ENCODE measurements around the gene CLMP.

DNA sequence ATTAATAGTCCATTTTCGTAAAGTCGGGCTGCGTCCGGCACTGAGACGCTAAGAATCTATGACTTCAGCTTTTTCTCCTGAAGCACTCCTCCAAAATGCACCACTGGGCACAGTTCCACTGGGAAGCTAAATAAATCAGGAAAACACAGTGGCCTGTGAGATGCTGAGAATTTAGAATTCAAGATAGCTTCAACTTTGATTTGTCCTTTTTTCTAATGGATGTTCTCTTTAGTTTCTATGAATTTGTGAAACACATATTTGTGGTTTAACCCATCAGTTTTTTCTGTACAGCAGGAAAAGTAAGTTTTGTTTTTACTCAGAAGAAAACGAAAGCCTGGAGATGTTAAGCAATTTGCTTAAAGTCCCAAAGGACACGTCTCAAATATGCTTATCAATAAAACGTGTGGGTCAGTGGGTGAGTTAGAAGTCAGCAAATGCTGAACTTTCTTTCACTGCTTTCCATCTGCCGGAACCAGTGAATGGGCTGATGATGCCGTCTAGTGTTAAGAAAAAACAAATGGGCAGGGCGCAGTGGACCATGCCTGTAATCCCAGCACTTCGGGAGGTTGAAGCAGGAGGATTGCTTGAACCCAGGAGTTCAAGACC, 40.7 kb upstream of the CLMP start:
- TF ChIP-seq POLR2AphosphoS5 (IDR thresholded peaks at IDR 0.05; ENCODE audit: low read depth) (no peak), EZH2 (IDR thresholded peaks at IDR 0.05; ENCODE audit: low read depth, unreplicated experiment) (no peak), STAT1 (IDR thresholded peaks at IDR 0.05; ENCODE audit: unreplicated experiment) (no peak), JUNB (IDR thresholded peaks at IDR 0.05; ENCODE audit: unreplicated experiment) (no peak), CREB1 (CRISPR knock-in tag; IDR thresholded peaks at IDR 0.05; ENCODE audit: low read depth) (no peak), EZH2phosphoT487 (IDR thresholded peaks at IDR 0.05; ENCODE audit: unreplicated experiment) (no peak), ZNF114 (CRISPR knock-in tag; IDR thresholded peaks at IDR 0.05) (no peak)
- TF ChIP-seq, protein P1, sequence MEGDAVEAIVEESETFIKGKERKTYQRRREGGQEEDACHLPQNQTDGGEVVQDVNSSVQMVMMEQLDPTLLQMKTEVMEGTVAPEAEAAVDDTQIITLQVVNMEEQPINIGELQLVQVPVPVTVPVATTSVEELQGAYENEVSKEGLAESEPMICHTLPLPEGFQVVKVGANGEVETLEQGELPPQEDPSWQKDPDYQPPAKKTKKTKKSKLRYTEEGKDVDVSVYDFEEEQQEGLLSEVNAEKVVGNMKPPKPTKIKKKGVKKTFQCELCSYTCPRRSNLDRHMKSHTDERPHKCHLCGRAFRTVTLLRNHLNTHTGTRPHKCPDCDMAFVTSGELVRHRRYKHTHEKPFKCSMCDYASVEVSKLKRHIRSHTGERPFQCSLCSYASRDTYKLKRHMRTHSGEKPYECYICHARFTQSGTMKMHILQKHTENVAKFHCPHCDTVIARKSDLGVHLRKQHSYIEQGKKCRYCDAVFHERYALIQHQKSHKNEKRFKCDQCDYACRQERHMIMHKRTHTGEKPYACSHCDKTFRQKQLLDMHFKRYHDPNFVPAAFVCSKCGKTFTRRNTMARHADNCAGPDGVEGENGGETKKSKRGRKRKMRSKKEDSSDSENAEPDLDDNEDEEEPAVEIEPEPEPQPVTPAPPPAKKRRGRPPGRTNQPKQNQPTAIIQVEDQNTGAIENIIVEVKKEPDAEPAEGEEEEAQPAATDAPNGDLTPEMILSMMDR (conservative IDR thresholded peaks at IDR 0.05; ENCODE audit: low read depth in 2 of 2) = peak in 1 of 2 experiments; percentile 52; a peak in 2 of 4 replicates
- TF ChIP-seq, protein P2, sequence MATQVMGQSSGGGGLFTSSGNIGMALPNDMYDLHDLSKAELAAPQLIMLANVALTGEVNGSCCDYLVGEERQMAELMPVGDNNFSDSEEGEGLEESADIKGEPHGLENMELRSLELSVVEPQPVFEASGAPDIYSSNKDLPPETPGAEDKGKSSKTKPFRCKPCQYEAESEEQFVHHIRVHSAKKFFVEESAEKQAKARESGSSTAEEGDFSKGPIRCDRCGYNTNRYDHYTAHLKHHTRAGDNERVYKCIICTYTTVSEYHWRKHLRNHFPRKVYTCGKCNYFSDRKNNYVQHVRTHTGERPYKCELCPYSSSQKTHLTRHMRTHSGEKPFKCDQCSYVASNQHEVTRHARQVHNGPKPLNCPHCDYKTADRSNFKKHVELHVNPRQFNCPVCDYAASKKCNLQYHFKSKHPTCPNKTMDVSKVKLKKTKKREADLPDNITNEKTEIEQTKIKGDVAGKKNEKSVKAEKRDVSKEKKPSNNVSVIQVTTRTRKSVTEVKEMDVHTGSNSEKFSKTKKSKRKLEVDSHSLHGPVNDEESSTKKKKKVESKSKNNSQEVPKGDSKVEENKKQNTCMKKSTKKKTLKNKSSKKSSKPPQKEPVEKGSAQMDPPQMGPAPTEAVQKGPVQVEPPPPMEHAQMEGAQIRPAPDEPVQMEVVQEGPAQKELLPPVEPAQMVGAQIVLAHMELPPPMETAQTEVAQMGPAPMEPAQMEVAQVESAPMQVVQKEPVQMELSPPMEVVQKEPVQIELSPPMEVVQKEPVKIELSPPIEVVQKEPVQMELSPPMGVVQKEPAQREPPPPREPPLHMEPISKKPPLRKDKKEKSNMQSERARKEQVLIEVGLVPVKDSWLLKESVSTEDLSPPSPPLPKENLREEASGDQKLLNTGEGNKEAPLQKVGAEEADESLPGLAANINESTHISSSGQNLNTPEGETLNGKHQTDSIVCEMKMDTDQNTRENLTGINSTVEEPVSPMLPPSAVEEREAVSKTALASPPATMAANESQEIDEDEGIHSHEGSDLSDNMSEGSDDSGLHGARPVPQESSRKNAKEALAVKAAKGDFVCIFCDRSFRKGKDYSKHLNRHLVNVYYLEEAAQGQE (IDR thresholded peaks at IDR 0.05; ENCODE audit: unreplicated experiment) = no peak
